Stimulated activated memory B cell treated with anti-CD40 and anti-IgM and Interleukin-4, amounts not matched to agents 10 μg/mL and 1 μg/mL and 100 μg/mL, for 72 hours (primary cell): Measurements from ENCODE around the gene ZBTB6.
"Not testable (repeated sequence)": the region's sequence is repeated elsewhere in the genome, so short reads cannot be mapped to it uniquely, and the experiment has no call there.

Source experiments
- ATAC-seq: fragments of 150-1000 bp; cut with Tn5 transposase; 2 replicates; pipeline ENCODE4 v1.10.0; 2021
- H3K27ac Mint-ChIP-seq: one replicate; pipeline ENCODE4 v1.8.0; 2022; ENCODE audit warnings: mild to moderate bottlenecking, mixed read lengths
- H3K27me3 Mint-ChIP-seq: one replicate; pipeline ENCODE4 v1.8.0; 2022; ENCODE audit warnings: mixed read lengths
- H3K36me3 Mint-ChIP-seq: one replicate; pipeline ENCODE4 v1.8.0; 2022; ENCODE audit warnings: mixed read lengths
- H3K4me1 Mint-ChIP-seq: one replicate; pipeline ENCODE4 v1.8.0; 2022; ENCODE audit warnings: mixed read lengths
- H3K4me3 Mint-ChIP-seq: one replicate; pipeline ENCODE4 v1.8.0; 2022; ENCODE audit warnings: mild to moderate bottlenecking, moderate library complexity, mixed read lengths
- H3K9me3 Mint-ChIP-seq: one replicate; pipeline ENCODE4 v1.8.0; 2022; ENCODE audit warnings: mixed read lengths

ZBTB6 gene

GRCh38 chr9:122883125-122883524 lies 30.0 kb downstream of the ZBTB6 start:
- H3K36me3 Mint-ChIP-seq, result peaks cover 40% of the 10 kb centered on the region
- H3K4me3 Mint-ChIP-seq, result no peak overlapping the region
- H3K27ac Mint-ChIP-seq, result no peak overlapping the region
- H3K27me3 Mint-ChIP-seq, result no peaks in the 10 kb centered on the region
- no peaks in the 10 kb centered on the region for H3K9me3 Mint-ChIP-seq
- no peak for ATAC-seq
- no peaks in the 10 kb centered on the region for H3K4me1 Mint-ChIP-seq

GRCh38 chr9:122879443-122879842 lies 33.7 kb downstream of the ZBTB6 start:
- H3K36me3 Mint-ChIP-seq, result peaks cover 54% of the 10 kb centered on the region
- H3K9me3 Mint-ChIP-seq, result no peaks in the 10 kb centered on the region
- peaks cover 18% of the 10 kb centered on the region for H3K4me1 Mint-ChIP-seq
- H3K27ac Mint-ChIP-seq, result no peak overlapping the region
- H3K27me3 Mint-ChIP-seq, result no peaks in the 10 kb centered on the region
- H3K4me3 Mint-ChIP-seq, result no peak overlapping the region
- ATAC-seq, result no peak

DNA sequence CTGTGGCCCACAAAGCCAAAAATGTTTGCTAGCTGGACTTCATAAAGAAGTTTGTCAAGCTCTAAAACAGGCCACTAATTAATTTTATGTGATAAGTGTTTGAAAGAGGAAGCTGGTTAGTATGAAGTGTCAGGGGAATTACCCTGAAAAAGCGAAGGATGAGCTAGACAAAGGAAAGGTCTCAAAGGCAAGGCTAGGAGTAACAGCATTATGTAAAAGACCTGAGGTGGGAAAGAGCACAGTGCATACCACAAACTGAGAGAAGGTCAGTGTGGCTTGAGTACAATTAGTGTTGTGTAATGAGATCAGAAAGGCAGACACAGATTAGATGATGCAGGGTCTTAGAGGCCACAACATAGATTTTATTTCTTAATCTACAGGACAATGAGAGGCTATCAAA lies 37.6 kb downstream of the ZBTB6 start:
- Mint-ChIP-seq H3K27ac (peak overlapping the region; percentile 71), H3K27me3 (no peaks in the 10 kb centered on the region), H3K4me3 (peak overlapping the region; percentile 38), H3K36me3 (peaks cover 71% of the 10 kb centered on the region), H3K9me3 (no peaks in the 10 kb centered on the region), H3K4me1 (peaks cover 18% of the 10 kb centered on the region)
- peak; percentile 77 for ATAC-seq

- H3K27me3 Mint-ChIP-seq, H3K4me3 Mint-ChIP-seq, H3K4me1 Mint-ChIP-seq, H3K9me3 Mint-ChIP-seq, H3K27ac Mint-ChIP-seq, ATAC-seq: not testable (repeated sequence)
- peaks cover 61% of the 10 kb centered on the region for H3K36me3 Mint-ChIP-seq
Measured at GRCh38 chr9:122867276-122867675, 45.8 kb downstream of the ZBTB6 start.

GRCh38 chr9:122866079-122866478 lies 47.0 kb downstream of the ZBTB6 start:
- no peak for ATAC-seq
- peaks cover 52% of the 10 kb centered on the region for H3K36me3 Mint-ChIP-seq
- no peak overlapping the region for H3K4me3 Mint-ChIP-seq
- H3K27me3 Mint-ChIP-seq, result no peaks in the 10 kb centered on the region
- no peak overlapping the region for H3K27ac Mint-ChIP-seq
- H3K4me1 Mint-ChIP-seq, result peaks cover 7% of the 10 kb centered on the region
- H3K9me3 Mint-ChIP-seq, result no peaks in the 10 kb centered on the region

DNA sequence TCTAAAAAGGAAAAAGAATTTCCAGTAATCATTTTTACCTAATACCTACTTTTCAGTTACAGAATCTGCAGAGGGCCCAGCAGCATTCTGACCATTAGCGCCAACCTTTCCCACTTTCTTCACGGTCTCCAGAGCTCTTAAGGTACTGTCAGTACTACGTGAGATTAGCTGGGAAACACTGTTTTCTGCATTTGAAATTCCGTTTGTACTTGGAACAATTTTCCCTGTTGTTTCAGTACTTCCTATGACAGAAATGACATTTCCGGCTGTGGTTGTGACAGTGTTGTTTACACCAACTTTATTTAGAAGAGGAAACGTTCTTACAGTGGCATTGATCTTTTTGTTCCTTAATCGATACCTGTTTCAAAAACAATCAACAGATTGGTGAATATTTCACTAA lies 47.8 kb downstream of the ZBTB6 start:
- H3K4me3 Mint-ChIP-seq, result no peak overlapping the region
- H3K27ac Mint-ChIP-seq, result no peak overlapping the region
- no peaks in the 10 kb centered on the region for H3K9me3 Mint-ChIP-seq
- peaks cover 7% of the 10 kb centered on the region for H3K4me1 Mint-ChIP-seq
- H3K36me3 Mint-ChIP-seq, result peaks cover 44% of the 10 kb centered on the region
- H3K27me3 Mint-ChIP-seq, result no peaks in the 10 kb centered on the region
- no peak for ATAC-seq

- H3K4me3 Mint-ChIP-seq, result no peak overlapping the region
- no peaks in the 10 kb centered on the region for H3K27me3 Mint-ChIP-seq
- no peaks in the 10 kb centered on the region for H3K9me3 Mint-ChIP-seq
- H3K4me1 Mint-ChIP-seq, result peaks cover 7% of the 10 kb centered on the region
- peak overlapping the region; percentile 35 for H3K27ac Mint-ChIP-seq
- peaks cover 47% of the 10 kb centered on the region for H3K36me3 Mint-ChIP-seq
- no peak for ATAC-seq
Measured at GRCh38 chr9:122863407-122863806, 49.7 kb downstream of the ZBTB6 start.

- Mint-ChIP-seq H3K4me3 (no peak overlapping the region), H3K4me1 (peaks cover 7% of the 10 kb centered on the region), H3K36me3 (peaks cover 52% of the 10 kb centered on the region), H3K27ac (no peak overlapping the region), H3K9me3 (no peaks in the 10 kb centered on the region), H3K27me3 (no peaks in the 10 kb centered on the region)
- ATAC-seq, result no peak
Measured at GRCh38 chr9:122860319-122861142, 52.6 kb downstream of the ZBTB6 start.
